MM.1S (cell line): ENCODE data around the gene TTF2.

Source experiments
- EZH2 ChIP-seq: fragments of 300-600 bp; sonication (generic); optimal IDR thresholded peaks from 2 replicates; pipeline ENCODE3; 2017; ENCODE audit warnings: low read depth, mild to moderate bottlenecking, antibody characterized with exemption, low read length, mixed read lengths
- TF ChIP-seq, protein P1 (sequence below): fragments of 300-600 bp; sonication (generic); IDR thresholded peaks from 2 replicates; pipeline ENCODE4 v1.5.1; 2016; ENCODE audit warnings: antibody characterized with exemption, low read length, mixed read lengths

DNA sequence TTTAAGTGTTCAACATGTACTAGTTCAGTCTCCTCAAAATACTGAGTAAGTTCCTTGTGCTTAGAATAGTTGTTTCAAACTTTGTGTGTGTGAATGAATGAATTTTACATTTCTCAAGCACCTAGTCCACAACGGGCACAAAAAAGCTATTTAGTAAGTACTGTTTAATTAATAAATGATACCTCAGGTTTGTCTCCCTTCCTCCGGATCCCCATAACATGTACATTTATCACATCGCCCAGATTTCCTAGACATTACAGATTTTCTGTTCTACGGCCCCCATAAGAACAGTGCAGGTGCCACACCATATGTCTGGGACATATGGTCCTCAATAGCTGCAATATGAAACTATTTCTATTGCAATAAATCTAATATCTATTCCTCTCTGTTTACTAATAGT is 1.3 kb upstream of the TTF2 start:
- TF ChIP-seq, protein P1, sequence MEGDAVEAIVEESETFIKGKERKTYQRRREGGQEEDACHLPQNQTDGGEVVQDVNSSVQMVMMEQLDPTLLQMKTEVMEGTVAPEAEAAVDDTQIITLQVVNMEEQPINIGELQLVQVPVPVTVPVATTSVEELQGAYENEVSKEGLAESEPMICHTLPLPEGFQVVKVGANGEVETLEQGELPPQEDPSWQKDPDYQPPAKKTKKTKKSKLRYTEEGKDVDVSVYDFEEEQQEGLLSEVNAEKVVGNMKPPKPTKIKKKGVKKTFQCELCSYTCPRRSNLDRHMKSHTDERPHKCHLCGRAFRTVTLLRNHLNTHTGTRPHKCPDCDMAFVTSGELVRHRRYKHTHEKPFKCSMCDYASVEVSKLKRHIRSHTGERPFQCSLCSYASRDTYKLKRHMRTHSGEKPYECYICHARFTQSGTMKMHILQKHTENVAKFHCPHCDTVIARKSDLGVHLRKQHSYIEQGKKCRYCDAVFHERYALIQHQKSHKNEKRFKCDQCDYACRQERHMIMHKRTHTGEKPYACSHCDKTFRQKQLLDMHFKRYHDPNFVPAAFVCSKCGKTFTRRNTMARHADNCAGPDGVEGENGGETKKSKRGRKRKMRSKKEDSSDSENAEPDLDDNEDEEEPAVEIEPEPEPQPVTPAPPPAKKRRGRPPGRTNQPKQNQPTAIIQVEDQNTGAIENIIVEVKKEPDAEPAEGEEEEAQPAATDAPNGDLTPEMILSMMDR = no peak
- no peak for TF ChIP-seq EZH2
